Prostate gland (tissue), 2 donors: ENCODE measurements around the gene GLRX5. TPM values are rescaled to one million over a fixed set of nuclear protein-coding genes. Genes with fewer than 3 reads are reported as not detected.

ENCODE experiments used
- DNase-seq: peaks from one replicate; pipeline ENCODE4 v3.0.0-alpha.2; 2019; ENCODE audit warnings: low spot score
- H3K27ac ChIP-seq, 2 donors: fragments of 200-600 bp; sonication (generic); 2 replicates each; pipeline ENCODE4 v1.5.1; 2017 to 2019
- H3K27me3 ChIP-seq: fragments of 200-600 bp; sonication (generic); replicated peaks from 2 replicates; pipeline ENCODE4 v1.5.1; 2019; ENCODE audit not compliant: insufficient read depth
- H3K36me3 ChIP-seq, 2 donors: fragments of 200-600 bp; sonication (generic); 1 replicate in 1 of 2; 2 replicates in 1 of 2; pipeline versions ENCODE4 v1.5.1 to v1.8.1; 2017 to 2019
- H3K4me1 ChIP-seq: fragments of 200-600 bp; sonication (generic); replicated peaks from 2 replicates; pipeline ENCODE4 v1.5.1; 2019
- H3K4me3 ChIP-seq, 2 donors: fragments of 200-600 bp; sonication (generic); 2 replicates each; pipeline ENCODE4 v1.5.1; 2017 to 2019
- H3K9me3 ChIP-seq: fragments of 200-600 bp; sonication (generic); 2 replicates; pipeline ENCODE4 v1.5.1; 2017
- POLR2A ChIP-seq: fragments of 450-650 bp; IDR thresholded peaks from one replicate; pipeline ENCODE4 v1.6.1; 2016; ENCODE audit warnings: antibody characterized with exemption, mild to moderate bottlenecking
- POLR2AphosphoS5 ChIP-seq: sonication (generic); formaldehyde crosslinking; IDR thresholded peaks from one replicate; pipeline ENCODE4 v1.6.1; 2017; ENCODE audit warnings: antibody characterized with exemption
- WGBS: methylation state at CpG from one replicate; pipeline ENCODE4 v1.1.5; 2018; 5-methylcytosine and 5-hydroxymethylcytosine counted together
- intact Hi-C: fragments of 100-400 bp; cut with DNase I; formaldehyde crosslinking; loops from one replicate; pipeline ENCODE4 v1.14.2; 2022
- total RNA-seq, 2 donors: library from RNA; depleted of rRNA; stranded (reverse); fragments of >200 nt; gene quantifications; one replicate each; pipeline ENCODE4 v1.1.0, GENCODE V29; 2016
- TF ChIP-seq, protein P1 (sequence below), 4 experiments: fragments of 200-600 bp in 2 of 4; fragments of 450-650 bp in 2 of 4; sonication (generic) in 2 of 4; IDR thresholded peaks; 1 replicate in 3 of 4; 2 replicates in 1 of 4; pipeline ENCODE4 v1.5.1; 2016 to 2019; ENCODE audit warnings: antibody characterized with exemption in 4 of 4, mild to moderate bottlenecking in 2 of 4, moderate library complexity in 2 of 4

The GLRX5 gene
- total RNA-seq, 2 donors from 2014 or later, result 56.2 to 93.0 TPM

DNA sequence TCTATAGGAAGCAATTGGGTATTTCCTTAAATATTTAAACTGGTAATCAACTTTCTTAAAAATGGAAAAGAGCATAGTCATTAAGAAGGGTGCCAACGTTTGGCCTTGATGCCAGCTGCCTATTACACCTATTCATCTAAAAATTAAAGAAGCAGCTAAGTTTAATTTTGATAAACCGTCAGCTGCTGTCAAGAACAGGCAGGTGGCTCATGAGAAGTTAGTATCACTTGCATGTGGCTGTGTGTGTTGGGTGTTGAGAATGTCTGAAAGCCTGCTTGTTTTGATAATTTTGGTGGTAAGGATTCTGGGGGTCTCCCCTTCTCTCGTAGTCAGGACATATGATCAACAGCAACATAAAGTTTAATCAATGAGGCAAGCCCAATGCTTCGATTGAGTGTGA, 6.5 kb downstream of the GLRX5 start:
- Histone ChIP-seq H3K4me3 (no peak overlapping the region), H3K36me3 (no peaks in the 10 kb centered on the region), H3K27ac (no peak overlapping the region), H3K4me1 (peaks cover 3% of the 10 kb centered on the region), H3K27me3 (no peaks in the 10 kb centered on the region), H3K9me3 (no peaks in the 10 kb centered on the region)
- WGBS, result 74% methylated on average over 4 of the region's 4 CpGs
- intact Hi-C loops, result no loop called here
- DNase-seq, result no peak
- TF ChIP-seq POLR2A (no peak), POLR2AphosphoS5 (no peak)
- TF ChIP-seq, protein P1, sequence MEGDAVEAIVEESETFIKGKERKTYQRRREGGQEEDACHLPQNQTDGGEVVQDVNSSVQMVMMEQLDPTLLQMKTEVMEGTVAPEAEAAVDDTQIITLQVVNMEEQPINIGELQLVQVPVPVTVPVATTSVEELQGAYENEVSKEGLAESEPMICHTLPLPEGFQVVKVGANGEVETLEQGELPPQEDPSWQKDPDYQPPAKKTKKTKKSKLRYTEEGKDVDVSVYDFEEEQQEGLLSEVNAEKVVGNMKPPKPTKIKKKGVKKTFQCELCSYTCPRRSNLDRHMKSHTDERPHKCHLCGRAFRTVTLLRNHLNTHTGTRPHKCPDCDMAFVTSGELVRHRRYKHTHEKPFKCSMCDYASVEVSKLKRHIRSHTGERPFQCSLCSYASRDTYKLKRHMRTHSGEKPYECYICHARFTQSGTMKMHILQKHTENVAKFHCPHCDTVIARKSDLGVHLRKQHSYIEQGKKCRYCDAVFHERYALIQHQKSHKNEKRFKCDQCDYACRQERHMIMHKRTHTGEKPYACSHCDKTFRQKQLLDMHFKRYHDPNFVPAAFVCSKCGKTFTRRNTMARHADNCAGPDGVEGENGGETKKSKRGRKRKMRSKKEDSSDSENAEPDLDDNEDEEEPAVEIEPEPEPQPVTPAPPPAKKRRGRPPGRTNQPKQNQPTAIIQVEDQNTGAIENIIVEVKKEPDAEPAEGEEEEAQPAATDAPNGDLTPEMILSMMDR (IDR thresholded peaks at IDR 0.05), result no peak

DNA sequence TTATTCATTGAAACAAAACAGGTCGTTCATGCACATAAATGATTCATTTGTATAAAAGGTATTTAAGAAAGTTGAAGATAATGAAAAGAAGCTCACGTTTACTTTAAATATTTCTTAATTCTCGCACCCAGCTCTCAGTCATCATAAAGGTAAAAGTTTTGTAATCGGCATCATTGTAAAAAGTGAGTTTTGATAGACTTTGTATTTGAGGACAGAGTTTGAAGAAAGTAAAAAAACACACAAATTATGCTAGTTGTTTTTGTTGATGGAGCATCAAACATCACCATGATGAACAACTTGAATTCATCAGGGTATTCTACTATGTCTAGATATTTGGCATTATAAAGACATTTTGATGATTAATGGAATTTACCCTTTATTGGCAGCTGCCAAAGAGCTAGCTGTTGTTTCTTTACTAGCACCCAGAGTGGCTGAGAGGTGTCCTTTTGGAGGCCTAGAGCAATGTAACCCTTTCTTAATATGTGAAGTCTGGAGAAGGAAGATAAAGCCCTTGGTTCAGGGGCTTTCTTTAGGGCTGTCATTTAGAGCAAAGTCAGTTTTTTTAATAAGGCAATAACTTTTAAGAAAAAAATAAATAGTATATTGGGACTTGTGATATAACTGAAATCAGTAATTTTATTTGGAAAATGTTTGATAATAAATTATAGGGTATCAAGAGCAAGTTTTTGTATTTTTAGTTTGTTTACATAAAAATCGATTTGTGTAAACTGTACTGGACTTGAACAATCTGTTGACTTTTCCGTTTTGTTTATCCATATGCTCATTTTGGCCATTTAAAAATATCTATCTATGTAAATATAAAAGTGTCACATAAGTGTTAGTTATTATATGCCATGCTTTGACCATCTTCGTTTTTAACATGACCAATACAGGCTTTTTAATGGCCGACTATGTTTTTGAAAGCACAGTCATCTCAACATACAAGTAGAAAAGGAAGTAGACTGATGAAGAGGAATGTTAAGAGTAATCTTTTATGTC, 7.4 kb downstream of the GLRX5 start:
- DNase-seq, result no peak
- WGBS, result 85% methylated on average over 8 of the region's 8 CpGs
- TF ChIP-seq, protein P1 (IDR thresholded peaks at IDR 0.05), result no peak
- no peak for TF ChIP-seq POLR2A
- no peak for TF ChIP-seq POLR2AphosphoS5

DNA sequence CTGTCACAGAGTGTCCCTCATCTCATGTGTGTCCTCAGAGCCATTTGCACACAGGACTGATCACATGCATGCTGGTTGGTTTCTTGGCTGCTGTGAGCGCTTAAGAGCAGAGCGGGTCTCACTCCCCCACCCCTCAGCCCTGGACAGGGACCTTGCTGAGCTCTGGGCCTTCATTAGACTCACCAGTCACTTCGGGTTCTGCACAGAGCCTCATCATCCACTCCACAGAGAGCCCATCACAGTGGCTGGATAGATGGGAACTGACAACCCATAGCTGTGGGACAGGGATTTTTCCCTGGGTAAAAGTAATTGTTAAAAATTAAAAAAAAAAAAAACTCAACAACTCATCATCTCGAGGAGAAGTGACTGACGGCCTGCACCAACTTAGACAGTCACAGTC, 8.2 kb downstream of the GLRX5 start:
- H3K4me3 ChIP-seq, result no peak overlapping the region
- TF ChIP-seq POLR2AphosphoS5 (no peak), POLR2A (no peak)
- TF ChIP-seq, protein P1 (IDR thresholded peaks at IDR 0.05), result no peak
- H3K36me3 ChIP-seq, result no peaks in the 10 kb centered on the region
- H3K4me1 ChIP-seq, result no peaks in the 10 kb centered on the region
- DNase-seq, result no peak
- H3K27ac ChIP-seq, result no peak overlapping the region
- no peaks in the 10 kb centered on the region for H3K27me3 ChIP-seq
- H3K9me3 ChIP-seq, result no peaks in the 10 kb centered on the region
- intact Hi-C loops, result no loop called here
- WGBS, result 95% methylated on average over 5 of the region's 5 CpGs

More for the DNA sequence above, 7.4 kb downstream of the GLRX5 start:
- Histone ChIP-seq H3K9me3 (no peaks in the 10 kb centered on the region), H3K27ac (no peak overlapping the region), H3K27me3 (no peaks in the 10 kb centered on the region), H3K4me1 (peaks cover 2% of the 10 kb centered on the region), H3K4me3 (no peak overlapping the region), H3K36me3 (no peaks in the 10 kb centered on the region)
- intact Hi-C loops, result no loop called here

DNA sequence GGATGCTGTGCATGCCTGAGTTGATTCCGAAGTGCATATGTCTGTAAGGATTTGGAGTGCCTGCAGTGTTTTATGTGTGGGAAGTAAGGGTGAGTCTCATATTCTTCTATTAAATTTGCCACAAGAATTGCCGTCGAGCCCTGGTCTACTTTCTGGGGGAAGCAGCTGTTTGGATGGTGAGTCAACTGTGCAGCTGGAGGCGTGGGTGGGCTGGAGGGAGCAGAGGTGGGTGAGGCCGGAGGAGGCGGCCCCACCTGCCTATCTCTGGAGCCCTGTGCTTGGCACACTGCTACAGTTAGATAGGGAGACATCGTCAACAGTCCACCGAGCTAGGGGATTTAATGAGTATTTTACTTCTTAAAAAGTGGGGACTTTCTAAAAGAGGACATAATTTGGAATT, 9.7 kb downstream of the GLRX5 start:
- no peak overlapping the region for H3K27ac ChIP-seq
- intact Hi-C loops, result no loop called here
- no peaks in the 10 kb centered on the region for H3K9me3 ChIP-seq
- no peaks in the 10 kb centered on the region for H3K4me1 ChIP-seq
- no peak for TF ChIP-seq POLR2AphosphoS5
- no peak for TF ChIP-seq POLR2A
- TF ChIP-seq, protein P1 (IDR thresholded peaks at IDR 0.05), result no peak
- no peaks in the 10 kb centered on the region for H3K36me3 ChIP-seq
- H3K4me3 ChIP-seq, result no peak overlapping the region
- no peaks in the 10 kb centered on the region for H3K27me3 ChIP-seq
- WGBS, result 73% methylated on average over 8 of the region's 8 CpGs
- no peak for DNase-seq
